SKM-1 treated with dmso at 0.1 percent for 144 hours (cell line): Measurements from ENCODE around the gene PDZRN4.
"Not testable (repeated sequence)": the region's sequence is repeated elsewhere in the genome, so short reads cannot be mapped to it uniquely, and the experiment has no call there.

ENCODE experiments used
- DNase-seq: peaks from one replicate; lab custom pipeline; 2025; ENCODE audit not compliant: unreplicated experiment; lab: John Stamatoyannopoulos, UW

The PDZRN4 gene

DNA sequence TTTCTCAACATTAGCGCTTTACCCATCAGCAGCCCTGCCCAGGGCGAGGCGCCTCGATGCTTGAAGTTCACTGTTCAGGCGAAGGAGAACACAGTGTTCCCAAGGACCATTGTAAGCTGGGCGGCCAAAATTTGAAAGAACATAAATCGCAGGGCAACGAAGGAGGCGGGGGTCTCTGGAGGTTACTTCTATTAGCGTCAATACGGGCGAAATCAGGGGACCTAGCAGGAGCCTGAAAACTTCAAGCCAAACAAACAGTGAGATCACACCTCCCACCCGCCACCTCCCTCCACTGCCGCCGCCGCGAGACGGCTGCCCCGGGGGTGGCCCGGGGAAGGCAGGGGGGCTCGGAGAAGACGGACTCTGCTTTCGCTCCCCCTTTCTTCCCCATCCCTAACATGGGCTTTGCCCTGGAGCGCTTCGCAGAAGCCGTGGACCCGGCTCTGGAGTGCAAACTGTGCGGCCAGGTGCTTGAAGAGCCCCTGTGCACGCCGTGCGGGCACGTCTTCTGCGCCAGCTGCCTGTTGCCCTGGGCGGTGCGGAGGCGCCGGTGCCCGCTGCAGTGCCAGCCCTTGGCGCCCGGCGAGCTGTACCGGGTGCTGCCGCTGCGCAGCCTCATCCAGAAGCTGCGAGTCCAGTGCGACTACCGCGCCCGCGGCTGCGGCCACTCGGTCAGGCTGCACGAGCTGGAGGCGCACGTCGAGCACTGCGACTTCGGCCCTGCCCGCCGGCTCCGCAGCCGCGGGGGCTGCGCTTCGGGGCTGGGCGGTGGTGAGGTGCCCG, at the start of gene PDZRN4:
Gene PDZRN4 (plus strand): TSS at position 263 of the 783 bp plus-strand sequence.
- DNase-seq: no peak

- no peak for DNase-seq
These were observed 48.0 kb upstream of the PDZRN4 start for GRCh38 chr12:41140117-41140516.

DNA sequence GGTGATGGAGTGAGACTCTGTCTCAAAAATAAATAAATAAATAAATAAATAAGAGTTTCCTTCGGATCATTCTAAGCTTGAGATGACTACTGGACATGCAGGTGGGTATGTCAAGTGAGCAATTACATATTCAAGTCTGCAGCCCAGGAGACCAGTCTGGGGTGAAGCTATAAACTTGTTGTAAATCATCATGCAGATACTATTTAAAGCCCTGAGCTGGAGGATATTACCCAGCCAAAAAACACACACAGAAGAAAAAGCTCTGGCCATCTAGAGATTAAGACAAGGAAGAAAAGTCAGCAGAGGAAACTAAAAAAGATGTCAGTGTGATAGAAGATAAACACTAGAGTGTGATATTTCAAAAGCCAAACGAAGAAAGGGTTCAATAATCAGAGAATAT, 47.0 kb upstream of the PDZRN4 start:
- no peak for DNase-seq

DNA sequence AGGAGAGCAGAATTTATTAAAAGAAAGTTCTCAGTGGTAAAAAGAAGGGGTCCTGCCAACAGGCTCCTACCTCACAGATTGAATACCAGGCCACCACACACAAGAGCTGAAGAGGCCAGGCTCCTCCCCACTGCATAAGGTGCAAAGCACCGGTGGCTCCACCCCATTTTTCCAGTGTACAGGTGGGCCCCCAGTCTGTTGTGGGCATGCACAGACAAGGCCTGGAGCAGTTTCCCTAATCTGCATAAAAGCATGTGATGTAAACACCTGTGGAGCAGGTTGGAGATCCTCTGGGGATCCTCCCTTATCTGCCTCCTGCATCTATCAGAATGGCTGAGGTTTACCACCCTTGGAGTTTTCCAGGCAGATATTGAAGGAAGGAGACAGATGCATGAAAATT, 45.7 kb upstream of the PDZRN4 start:
- no peak for DNase-seq

- no peak for DNase-seq
These were observed 36.3 kb upstream of the PDZRN4 start for GRCh38 chr12:41151793-41152192.

DNA sequence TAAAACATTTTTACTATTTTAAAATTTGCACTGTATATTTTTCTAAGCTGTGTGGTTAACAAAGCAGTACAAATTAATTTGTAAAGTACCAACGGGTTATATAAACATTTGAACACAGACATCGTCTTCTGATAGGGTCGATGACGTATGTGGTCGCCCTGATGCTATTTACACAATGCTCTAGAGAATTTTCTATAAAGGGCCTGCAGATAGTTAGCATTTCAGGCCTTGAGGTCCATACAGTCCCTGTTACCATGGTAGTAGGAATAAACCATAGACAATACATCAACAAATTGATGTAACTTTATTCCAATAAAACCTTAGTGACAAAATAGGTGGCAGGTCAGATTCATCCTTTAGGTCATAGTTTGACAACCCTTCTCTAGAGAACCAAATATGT, 25.7 kb upstream of the PDZRN4 start:
- DNase-seq: no peak

GRCh38 chr12:41167701-41168100, 20.4 kb upstream of the PDZRN4 start:
- no peak for DNase-seq

- DNase-seq: no peak
These were observed 13.5 kb upstream of the PDZRN4 start for GRCh38 chr12:41174602-41175001.

- not testable (repeated sequence) for DNase-seq
These were observed 8.6 kb upstream of the PDZRN4 start for GRCh38 chr12:41179507-41179906.

DNA sequence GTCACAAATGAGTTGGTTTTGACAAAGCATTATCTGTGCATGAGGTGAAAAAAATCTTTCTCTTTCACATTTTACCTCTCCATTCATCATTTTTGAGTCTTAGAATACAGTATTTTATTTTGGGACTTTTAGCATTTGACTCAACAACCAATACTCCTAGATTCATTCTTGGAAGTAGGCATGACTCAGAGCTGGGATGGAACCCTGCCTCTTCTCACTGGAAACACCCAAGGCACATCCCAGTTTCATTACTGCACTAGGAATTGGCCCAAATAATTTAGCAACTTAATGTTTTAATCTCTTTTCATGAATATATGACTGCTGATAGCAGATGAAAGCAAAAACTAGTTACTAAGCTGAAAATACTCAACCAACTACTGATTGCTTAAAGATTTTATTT, 3.3 kb upstream of the PDZRN4 start:
- no peak for DNase-seq

DNA sequence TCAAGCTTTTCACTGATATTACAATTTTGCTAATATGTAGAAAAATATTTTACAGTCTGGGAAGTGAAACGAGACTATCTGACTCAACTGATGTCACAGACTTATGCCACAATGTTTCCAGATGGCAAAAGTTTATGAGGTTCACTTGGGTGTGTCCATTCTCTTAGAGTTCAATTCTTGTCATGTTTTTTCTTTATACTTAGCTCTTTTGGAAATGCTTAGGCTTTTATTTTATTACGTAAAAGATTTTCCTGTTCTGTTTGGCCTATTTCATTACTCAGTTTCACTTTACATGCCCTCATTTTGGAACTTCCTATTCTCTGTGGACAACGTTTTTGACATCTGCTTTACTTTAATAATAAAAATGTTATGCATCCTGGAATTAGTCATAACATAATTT, 2.1 kb upstream of the PDZRN4 start:
- no peak for DNase-seq

- DNase-seq: no peak
These were observed 798 bp downstream of the PDZRN4 start for GRCh38 chr12:41188841-41189394.

DNA sequence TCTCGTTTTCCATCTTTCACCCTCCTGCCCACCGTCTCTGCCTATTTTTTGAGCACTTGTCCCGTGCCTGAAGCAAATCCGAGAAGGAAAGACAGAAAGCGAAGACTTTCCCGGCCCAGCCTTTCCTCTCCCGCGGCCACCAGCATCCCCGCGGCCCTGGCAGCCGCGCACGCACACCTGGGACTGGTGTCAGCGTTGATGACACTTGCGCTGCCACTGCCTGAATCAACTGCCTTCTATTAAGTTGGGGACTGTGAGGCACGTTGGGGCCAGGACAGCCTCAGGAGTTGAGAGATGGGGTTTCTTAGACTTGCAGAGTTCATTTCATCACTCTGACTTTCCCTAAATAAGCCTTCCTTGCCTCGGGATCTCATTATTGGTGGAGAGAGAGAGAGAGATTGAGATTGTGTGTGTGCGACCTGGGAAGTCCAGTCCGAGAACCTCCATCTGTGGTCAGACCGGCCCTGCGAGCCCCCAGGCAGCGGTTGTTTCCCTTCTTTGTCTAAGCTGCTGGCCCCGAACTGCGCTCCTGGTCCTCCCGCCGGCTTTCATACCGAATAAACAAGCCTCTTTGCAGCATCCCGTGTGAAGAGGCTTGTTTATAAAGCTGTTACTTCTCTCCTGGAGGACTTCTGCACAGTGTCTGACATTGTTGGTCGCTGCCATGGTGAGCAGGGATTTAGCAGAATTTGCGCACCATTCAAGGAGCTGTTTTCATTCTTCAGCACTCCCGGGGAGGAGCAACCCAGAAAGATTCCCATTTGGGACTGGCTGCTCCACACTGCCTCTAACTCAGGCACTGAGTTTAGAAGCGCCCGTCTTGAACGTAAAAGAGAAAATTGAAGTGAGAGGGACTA, 1.5 kb downstream of the PDZRN4 start:
- no peak for DNase-seq

- DNase-seq: no peak
These were observed 2.2 kb downstream of the PDZRN4 start for GRCh38 chr12:41190338-41190737.

DNA sequence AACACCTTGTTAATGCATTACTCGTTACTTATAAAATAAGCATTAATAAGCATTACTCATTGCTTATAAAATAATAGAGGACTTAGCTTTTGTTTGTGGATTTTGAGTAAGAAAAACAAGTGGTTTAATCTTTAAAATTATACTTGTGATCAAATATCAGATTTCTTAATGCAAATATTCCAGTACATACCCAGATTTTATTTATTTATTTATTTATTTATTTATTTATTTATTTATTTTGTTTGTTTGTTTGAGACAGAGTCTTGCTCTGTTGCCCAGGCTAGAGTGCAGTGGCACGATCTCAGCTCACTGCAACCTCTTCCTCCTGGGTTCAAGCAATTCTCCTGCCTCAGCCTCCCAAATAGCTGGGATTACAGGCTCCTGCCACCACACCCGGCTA, 3.4 kb downstream of the PDZRN4 start:
- not testable (repeated sequence) for DNase-seq

GRCh38 chr12:41193311-41193710, 5.2 kb downstream of the PDZRN4 start:
- no peak for DNase-seq

GRCh38 chr12:41202051-41202450, 13.9 kb downstream of the PDZRN4 start:
- DNase-seq: no peak

GRCh38 chr12:41205070-41205709, 17.1 kb downstream of the PDZRN4 start:
- no peak for DNase-seq

GRCh38 chr12:41206298-41206697, 18.2 kb downstream of the PDZRN4 start:
- no peak for DNase-seq

DNA sequence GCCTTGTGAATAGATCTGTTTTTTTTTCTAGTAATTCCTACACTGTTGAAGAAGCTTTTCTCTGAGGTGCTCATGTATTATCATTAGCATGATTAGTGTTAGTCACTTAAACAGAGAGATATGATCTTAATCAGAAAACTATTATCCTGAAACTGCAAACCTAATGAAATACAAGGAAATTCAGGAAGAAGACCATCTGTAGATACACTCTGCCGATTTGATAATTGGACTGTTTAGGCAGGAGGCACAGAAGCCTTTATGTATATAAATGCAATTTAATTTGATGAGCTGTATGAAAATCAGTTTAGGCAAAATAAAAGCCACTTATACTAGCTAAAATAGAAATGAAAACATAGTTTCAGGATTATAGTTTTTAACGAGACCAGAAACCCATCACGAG, 23.3 kb downstream of the PDZRN4 start:
- DNase-seq: no peak

DNA sequence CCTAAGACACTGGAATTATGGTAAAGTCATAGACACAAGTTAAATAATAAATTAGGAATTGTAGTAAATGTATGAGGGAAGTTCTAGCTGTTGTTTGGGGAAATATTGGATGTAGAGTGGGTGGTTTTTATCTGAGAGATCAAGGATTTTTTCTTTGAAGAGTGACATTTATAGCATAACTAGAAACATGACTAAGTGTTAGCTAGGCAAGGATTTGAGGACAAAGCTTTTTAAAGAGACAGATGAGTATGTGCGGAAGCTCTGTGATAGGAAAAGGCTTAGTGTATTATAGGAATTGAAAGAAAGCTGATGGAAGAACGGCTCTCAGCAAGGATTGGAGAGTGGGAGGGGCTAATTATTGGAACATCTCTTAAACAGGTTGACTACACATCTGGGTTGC, 24.5 kb downstream of the PDZRN4 start:
- no peak for DNase-seq
